VCaP (cell line): ENCODE data around the gene WIPF3.

Experiments
- H3K27ac ChIP-seq: fragments of 450-650 bp; 2 replicates; pipeline ENCODE4 v1.5.1; 2017
- TF ChIP-seq, protein P1 (sequence below): fragments of 450-650 bp; conservative IDR thresholded peaks from 2 replicates; pipeline ENCODE4 v1.5.1; 2017; ENCODE audit warnings: mild to moderate bottlenecking, moderate library complexity

Gene WIPF3

DNA sequence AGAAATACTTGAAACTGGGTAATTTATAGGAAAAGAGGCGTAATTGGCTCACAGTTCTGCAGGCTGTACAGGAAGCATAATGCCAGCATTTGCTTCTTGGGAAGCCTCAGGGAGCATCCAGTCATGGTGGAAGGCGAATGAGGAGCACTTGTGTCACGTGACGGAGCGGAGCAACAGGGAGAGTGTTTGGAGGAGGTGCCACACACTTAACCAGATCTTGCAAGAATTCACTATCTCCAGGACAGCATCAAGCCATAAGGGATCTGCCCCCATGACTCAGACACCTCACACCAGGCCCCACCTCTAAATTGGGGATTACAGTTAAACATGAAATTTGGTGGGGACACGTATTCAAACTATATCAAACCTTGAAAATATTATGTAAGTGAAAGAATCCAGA is 89.3 kb downstream of the WIPF3 start:
- TF ChIP-seq, protein P1, sequence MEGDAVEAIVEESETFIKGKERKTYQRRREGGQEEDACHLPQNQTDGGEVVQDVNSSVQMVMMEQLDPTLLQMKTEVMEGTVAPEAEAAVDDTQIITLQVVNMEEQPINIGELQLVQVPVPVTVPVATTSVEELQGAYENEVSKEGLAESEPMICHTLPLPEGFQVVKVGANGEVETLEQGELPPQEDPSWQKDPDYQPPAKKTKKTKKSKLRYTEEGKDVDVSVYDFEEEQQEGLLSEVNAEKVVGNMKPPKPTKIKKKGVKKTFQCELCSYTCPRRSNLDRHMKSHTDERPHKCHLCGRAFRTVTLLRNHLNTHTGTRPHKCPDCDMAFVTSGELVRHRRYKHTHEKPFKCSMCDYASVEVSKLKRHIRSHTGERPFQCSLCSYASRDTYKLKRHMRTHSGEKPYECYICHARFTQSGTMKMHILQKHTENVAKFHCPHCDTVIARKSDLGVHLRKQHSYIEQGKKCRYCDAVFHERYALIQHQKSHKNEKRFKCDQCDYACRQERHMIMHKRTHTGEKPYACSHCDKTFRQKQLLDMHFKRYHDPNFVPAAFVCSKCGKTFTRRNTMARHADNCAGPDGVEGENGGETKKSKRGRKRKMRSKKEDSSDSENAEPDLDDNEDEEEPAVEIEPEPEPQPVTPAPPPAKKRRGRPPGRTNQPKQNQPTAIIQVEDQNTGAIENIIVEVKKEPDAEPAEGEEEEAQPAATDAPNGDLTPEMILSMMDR = no peak
- H3K27ac ChIP-seq = no peak overlapping the region

DNA sequence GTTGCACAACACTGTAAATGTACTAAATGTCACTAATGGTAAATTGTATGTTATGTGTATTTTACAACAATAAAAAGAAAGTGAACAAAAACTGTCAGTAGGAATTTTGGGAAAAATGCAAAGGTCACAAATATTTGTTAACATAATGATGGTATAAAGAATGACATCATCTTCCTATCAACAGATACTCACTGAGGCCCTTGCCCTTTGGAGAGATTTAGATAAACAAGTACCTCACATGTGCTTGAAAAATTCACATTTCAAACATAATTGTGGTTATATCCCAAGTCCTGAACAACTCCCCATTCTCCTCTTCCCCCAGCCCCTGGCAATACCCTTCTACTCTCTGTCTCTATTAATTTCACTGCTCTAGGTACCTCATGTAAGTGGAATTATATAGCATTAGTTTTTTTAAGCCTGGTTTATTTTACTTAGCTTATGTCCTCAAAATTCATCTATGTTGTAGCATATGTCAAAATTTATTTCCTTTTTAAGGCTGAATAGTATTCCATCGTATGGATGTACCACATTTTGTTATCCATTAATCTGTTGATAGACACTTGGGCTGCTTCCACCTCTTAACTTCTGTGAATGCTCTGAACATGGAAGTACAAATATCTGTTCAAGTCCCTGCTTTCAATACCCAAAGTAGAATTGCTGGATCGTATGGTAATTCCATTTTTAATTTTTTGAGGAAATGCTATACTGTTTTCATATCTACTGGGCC is 90.5 kb downstream of the WIPF3 start:
- H3K27ac ChIP-seq = no peak overlapping the region
- TF ChIP-seq, protein P1 = no peak

DNA sequence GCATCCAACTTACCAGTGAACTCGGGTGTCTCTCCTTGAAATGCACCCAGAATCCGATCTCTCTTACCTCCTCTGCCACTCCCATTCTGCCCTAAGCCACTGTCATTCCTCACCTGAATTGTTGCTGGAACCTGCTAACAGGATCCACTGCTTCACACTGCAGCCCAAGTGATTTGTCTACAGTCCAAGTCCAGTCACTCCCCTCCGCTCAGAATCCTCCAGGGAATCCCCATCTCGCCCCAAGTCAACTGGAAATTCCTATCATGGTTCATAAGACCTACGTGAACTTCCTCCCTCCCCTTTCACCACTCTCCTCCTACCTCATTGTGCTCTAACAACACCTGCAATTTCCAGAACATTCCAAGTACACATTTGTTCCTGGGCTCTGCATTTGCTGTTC is 92.0 kb downstream of the WIPF3 start:
- TF ChIP-seq, protein P1 = no peak
- H3K27ac ChIP-seq = no peak overlapping the region

DNA sequence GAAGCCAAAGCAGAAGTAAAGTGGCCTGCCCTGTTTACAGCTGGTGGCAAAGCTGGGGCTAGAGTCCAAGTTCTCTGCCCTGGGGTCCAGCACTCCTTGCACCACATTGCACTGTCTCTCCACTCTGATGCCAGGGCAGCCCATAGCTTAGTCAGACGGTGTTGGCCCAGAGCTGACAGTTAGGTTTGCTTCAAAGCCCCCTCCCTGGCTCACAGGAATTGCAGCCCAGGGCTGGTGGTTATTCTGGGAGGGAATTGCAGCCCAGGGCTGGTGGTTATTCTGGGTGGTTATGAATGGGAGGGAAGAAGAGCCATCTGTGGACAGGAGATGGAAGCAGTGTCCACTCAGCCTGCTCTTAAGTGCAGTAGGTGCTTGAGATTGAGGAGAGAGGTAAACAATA is 94.4 kb downstream of the WIPF3 start:
- TF ChIP-seq, protein P1 = no peak

DNA sequence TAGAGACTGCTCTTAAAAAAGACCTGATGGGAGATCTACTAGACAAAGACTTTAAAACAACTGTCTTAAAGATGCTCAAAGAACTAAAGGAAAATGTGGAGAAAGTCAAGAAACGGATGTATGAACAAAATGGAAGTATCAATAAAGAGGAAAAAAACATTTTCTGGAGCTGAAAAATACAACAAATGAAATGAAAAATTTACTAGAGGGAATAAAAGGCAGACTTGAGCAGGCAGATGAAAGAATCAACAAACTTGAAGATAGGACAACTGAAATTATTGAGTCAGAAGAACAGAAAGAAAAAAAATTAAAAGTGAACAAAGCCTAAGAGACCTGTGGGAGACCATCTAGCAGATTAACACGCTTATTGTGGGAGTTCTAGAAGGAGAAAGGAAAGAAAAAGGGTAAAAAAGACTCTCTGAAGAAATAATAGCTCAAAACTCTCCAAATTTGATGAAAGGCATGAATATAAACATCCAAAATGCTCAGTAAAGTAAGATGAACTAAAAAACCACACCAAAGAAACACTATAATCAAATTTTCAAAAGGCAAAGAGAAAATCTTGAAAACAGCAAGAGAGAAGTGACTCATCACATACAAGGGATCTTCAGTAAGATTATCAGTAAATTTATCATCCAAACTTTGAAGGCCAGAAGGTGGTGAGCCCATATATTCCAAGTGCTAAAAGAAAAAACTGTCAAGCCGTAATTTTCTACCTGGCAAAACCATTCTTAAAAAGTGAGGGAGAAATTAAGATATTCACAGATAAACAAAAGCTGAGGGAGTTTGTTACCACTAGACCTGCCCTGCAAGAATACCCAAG is 100.1 kb downstream of the WIPF3 start:
- TF ChIP-seq, protein P1 = no peak
- no peak overlapping the region for H3K27ac ChIP-seq

More for the DNA sequence above, 94.4 kb downstream of the WIPF3 start:
- no peak overlapping the region for H3K27ac ChIP-seq

DNA sequence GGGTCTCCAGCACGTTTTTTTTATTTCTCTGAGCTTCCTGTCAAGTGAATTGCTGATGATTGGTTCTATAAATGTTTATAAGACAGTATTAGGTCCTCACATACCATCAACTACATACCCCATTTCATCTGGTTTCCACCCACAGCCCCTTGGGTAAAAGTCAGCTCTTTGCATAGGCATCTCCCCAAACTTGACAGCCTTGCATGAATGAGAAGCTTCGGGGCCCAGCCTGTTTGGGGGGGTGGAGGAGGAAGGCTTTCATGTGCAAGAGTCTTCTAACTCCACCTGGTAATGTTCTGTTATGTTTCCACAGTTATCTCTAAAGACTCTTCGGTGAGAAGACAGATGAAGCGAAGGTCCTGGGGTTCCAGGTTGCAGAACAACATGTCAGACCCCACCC is 107.9 kb downstream of the WIPF3 start:
- TF ChIP-seq, protein P1 = no peak
- H3K27ac ChIP-seq = no peak overlapping the region

DNA sequence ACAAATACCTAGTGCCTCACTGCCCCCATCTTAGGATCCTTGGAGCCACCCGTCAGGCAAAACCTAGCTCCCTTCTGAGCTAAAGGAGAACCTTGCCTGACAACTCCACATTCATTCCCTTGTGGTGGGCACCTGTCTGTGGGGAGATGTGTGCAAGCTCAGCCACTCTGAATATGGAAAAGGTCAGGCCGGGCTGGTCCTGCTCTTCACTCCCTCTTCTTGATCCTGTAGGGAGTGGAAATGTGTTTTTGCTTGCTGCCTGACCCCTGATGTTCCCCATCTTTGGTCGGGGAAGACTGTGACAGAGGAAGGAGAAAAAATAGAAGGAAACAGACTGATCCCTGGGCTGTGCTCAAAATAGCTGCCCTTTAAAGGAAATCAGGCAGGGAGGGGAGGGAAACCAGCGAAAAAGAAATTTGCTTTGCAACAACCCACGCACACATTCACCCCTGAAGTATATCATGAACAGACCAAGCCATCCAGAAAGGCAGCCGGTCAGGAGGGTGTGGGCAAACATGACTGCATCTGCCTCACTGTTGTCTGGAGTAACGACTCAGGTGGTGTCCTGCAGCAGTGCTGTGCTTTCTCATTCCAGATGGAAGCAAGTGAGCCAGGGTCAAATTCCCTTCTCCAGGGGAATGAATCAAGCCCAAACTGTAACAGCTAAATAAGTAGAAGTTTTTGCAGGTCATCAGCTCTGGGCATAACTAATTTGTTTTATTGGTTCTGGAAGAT is 109.3 kb downstream of the WIPF3 start:
- TF ChIP-seq, protein P1 = no peak
- no peak overlapping the region for H3K27ac ChIP-seq
